Pericardium fibroblast (primary cell): Measurements from ENCODE around the gene CIAO3. TPM values are rescaled to one million over a fixed set of nuclear protein-coding genes. Genes with fewer than 3 reads are reported as not detected.

Experiments
- total RNA-seq: library from RNA; depleted of rRNA; stranded (reverse); fragments of >200 nt; gene quantifications from 2 replicates; pipeline ENCODE4 v1.2.3, GENCODE V29; 2015

CIAO3 gene
- 13.4 and 18.3 TPM in 2 replicates for total RNA-seq

GRCh38 chr16:740764-741505 is at the start of gene CIAO3:
CIAO3 (minus strand) TSS chr16:740997; CDS start chr16:740985, 12 bp downstream.

GRCh38 chr16:788399-789126 is 47.8 kb upstream of the CIAO3 start, which contains the start of gene CHTF18:
CHTF18 (plus strand) TSS chr16:788620; CDS start chr16:788685, 65 bp downstream.

GRCh38 chr16:787978-788398 is 47.2 kb upstream of the CIAO3 start, which contains the start of gene RPUSD1:
RPUSD1 (minus strand) TSS chr16:788381; CDS start chr16:787737, 644 bp downstream.

GRCh38 chr16:760545-761343 is 19.9 kb upstream of the CIAO3 start, which contains the start of gene MSLN:
MSLN (plus strand) TSS chr16:760734; CDS start chr16:762681, 1,947 bp downstream.

GRCh38 chr16:726438-727290 is 14.1 kb downstream of the CIAO3 start, which contains the start of the genes CCDC78 and HAGHL:
CCDC78 (minus strand) TSS chr16:726443; CDS start chr16:726367, 76 bp downstream.
HAGHL (plus strand) TSS chr16:727106; CDS start chr16:727510, 404 bp downstream.

GRCh38 chr16:720990-721764 is 19.6 kb downstream of the CIAO3 start, which contains the start of gene ANTKMT:
ANTKMT (plus strand) TSS chr16:721146; CDS start chr16:721275, 129 bp downstream.

GRCh38 chr16:714558-715476 is 26.0 kb downstream of the CIAO3 start, which contains the start of gene METRN:
METRN (plus strand) TSS chr16:715118; CDS start chr16:715290, 172 bp downstream.

GRCh38 chr16:705431-706188 is 35.2 kb downstream of the CIAO3 start, which contains the start of gene FBXL16:
FBXL16 (minus strand) TSS chr16:705801; CDS start chr16:697405, 8,396 bp downstream.

GRCh38 chr16:684071-684794 is 56.6 kb downstream of the CIAO3 start, which contains the start of gene JMJD8:
JMJD8 (minus strand) TSS chr16:684334; CDS start chr16:684319, 15 bp downstream.

DNA sequence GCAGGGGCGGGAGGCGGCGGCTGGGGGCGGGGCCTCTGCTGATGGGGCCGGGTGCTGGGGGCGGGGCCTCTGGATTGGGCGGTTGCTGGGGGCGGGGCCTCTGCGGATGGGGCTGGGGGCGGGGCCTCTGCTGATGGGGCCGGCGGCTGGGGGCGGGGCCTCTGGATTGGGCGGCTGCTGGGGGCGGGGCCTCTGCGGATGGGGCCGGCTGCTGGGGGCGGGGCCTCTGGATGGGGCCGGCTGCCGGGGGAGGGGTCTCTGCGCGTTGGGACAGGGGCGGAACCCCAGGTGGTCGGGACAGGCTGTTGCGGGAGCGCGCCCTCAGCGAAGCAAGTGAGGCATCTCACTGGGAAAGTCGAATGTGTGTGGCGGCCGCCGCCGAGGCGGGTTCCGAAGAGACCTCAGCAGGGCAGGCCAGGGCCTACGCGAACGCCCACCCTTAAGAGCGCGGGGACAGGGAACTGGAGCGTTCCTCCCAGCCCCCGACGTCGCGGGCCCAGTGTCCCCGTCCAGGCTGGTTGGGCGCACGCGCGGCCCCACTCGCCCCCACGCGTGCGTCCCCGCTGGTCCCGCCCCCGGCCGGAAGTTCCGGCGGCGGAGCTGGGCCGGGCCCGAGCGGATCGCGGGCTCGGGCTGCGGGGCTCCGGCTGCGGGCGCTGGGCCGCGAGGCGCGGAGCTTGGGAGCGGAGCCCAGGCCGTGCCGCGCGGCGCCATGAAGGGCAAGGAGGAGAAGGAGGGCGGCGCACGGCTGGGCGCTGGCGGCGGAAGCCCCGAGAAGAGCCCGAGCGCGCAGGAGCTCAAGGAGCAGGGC is 60.8 kb downstream of the CIAO3 start, which contains the start of gene STUB1:
Gene STUB1, plus strand, starts transcription at position 597 of the 811 bp plus-strand sequence. Its CDS starts 116 bp downstream, at position 713.

Other genes starting within 250 kb of the CIAO3 start
- gene CAPN15, start 213.3 kb downstream of the CIAO3 start, total RNA-seq, result 36.5 and 48.2 TPM in 2 replicates
- not detected in 2 replicates for gene PRR35, start 180.6 kb downstream of the CIAO3 start, total RNA-seq
- 3.8 and 5.0 TPM in 2 replicates for gene NHLRC4, start 174.0 kb downstream of the CIAO3 start, total RNA-seq
- 28.5 and 35.1 TPM in 2 replicates for gene PIGQ, start 171.0 kb downstream of the CIAO3 start, total RNA-seq
- gene RAB40C, start 150.9 kb downstream of the CIAO3 start, total RNA-seq, result 16.9 and 19.4 TPM in 2 replicates
- 0.12 TPM in 1 of 2 replicates, not detected in the other for gene WFIKKN1, start 110.0 kb downstream of the CIAO3 start, total RNA-seq
- 152 and 181 TPM in 2 replicates for gene METTL26, start 104.7 kb downstream of the CIAO3 start, total RNA-seq
- gene MCRIP2, start 99.2 kb downstream of the CIAO3 start, total RNA-seq, result 23.7 and 31.7 TPM in 2 replicates
- gene WDR90, start 91.6 kb downstream of the CIAO3 start, total RNA-seq, result 8.5 TPM in 2 replicates
- 46.9 and 47.1 TPM in 2 replicates for gene RHOT2, start 72.9 kb downstream of the CIAO3 start, total RNA-seq
- gene RHBDL1, start 65.3 kb downstream of the CIAO3 start, total RNA-seq, result 0.58 and 4.4 TPM in 2 replicates
- gene STUB1, start 60.6 kb downstream of the CIAO3 start, total RNA-seq, result 163 and 189 TPM in 2 replicates
- gene JMJD8, start 56.7 kb downstream of the CIAO3 start, total RNA-seq, result 58.3 and 58.7 TPM in 2 replicates
- 10.3 and 12.1 TPM in 2 replicates for gene WDR24, start 50.6 kb downstream of the CIAO3 start, total RNA-seq
- gene FBXL16, start 35.2 kb downstream of the CIAO3 start, total RNA-seq, result 0.17 and 0.93 TPM in 2 replicates
- 119 and 164 TPM in 2 replicates for gene METRN, start 25.9 kb downstream of the CIAO3 start, total RNA-seq
- 32.9 and 39.3 TPM in 2 replicates for gene ANTKMT, start 19.9 kb downstream of the CIAO3 start, total RNA-seq
- gene CCDC78, start 14.6 kb downstream of the CIAO3 start, total RNA-seq, result 0.94 and 2.1 TPM in 2 replicates
- 5.5 and 13.9 TPM in 2 replicates for gene HAGHL, start 13.9 kb downstream of the CIAO3 start, total RNA-seq
- 1.6 and 2.0 TPM in 2 replicates for gene MSLN, start 19.7 kb upstream of the CIAO3 start, total RNA-seq
- gene RPUSD1, start 47.4 kb upstream of the CIAO3 start, total RNA-seq, result 17.6 and 21.6 TPM in 2 replicates
- 1.6 and 7.8 TPM in 2 replicates for gene CHTF18, start 47.6 kb upstream of the CIAO3 start, total RNA-seq
- not detected in 2 replicates for gene GNG13, start 59.7 kb upstream of the CIAO3 start, total RNA-seq
- gene LMF1, start 230.0 kb upstream of the CIAO3 start, total RNA-seq, result 17.4 and 19.4 TPM in 2 replicates
- gene SOX8, start 240.8 kb upstream of the CIAO3 start, total RNA-seq, result 0.70 and 1.1 TPM in 2 replicates